Endothelial cell of umbilical vein (primary cell): ENCODE results near the gene PSKH1. TPM values are rescaled to one million over a fixed set of nuclear protein-coding genes. Genes with fewer than 3 reads are reported as not detected.

Source experiments
- BruUV-seq: library from RNA; stranded (reverse); fragments of 400-500 nt; replicated peaks from 2 replicates; lab custom pipeline; 2021; lab: Mats Ljungman, UMichigan
- CTCF ChIA-PET: fragments of 300-600, 350-600 bp; sonication (Branson Sonifier 250); formaldehyde crosslinking; loops from one replicate; lab custom pipeline; 2021; ENCODE audit warnings: antibody characterized with exemption, inconsistent platforms; lab: Charles Lee
- POLR2A ChIA-PET: fragments of 300-600, 350-600 bp; sonication (Branson Sonifier 250); formaldehyde crosslinking; loops from one replicate; lab custom pipeline; 2021; ENCODE audit warnings: antibody characterized with exemption, inconsistent platforms; lab: Charles Lee
- DNase-seq: peaks from one replicate; pipeline ENCODE4 v3.0.0-alpha.2; 2011; ENCODE audit warnings: low read depth, low spot score
- FAIRE-seq: peaks from 2 replicates; lab custom pipeline; 2011; peaks lifted over from hg19 to GRCh38; lab: Jason Lieb, UNC
- H2AFZ ChIP-seq: 2 replicates; pipeline ENCODE4 v1.6.0; 2012; ENCODE audit warnings: low read depth, low read length, control low read depth, inconsistent platforms
- H3K27ac ChIP-seq: 2 replicates; pipeline ENCODE4 v1.5.1; 2011; ENCODE audit warnings: low read depth, mild to moderate bottlenecking, control low read depth, low read length, moderate library complexity; ENCODE audit not compliant: insufficient read depth
- H3K27me3 ChIP-seq, 2 experiments: 2 replicates each; pipeline versions ENCODE4 v1.6.0 to v1.6.1; 2011; ENCODE audit warnings: low read length in 2 of 2, mixed read lengths in 1 of 2; ENCODE audit not compliant: control insufficient read depth in 2 of 2, insufficient read depth in 2 of 2
- H3K36me3 ChIP-seq, 2 experiments: 2 replicates in 1 of 2; 3 replicates in 1 of 2; pipeline ENCODE4 v1.5.1; 2011; ENCODE audit warnings: low read length in 2 of 2, mild to moderate bottlenecking in 1 of 2, moderate library complexity in 1 of 2; ENCODE audit not compliant: control insufficient read depth in 2 of 2, insufficient read depth in 2 of 2; ENCODE audit errors: extremely low read depth in 1 of 2
- H3K4me1 ChIP-seq: 3 replicates; pipeline ENCODE4 v1.5.1; 2011; ENCODE audit warnings: mild to moderate bottlenecking, low read length; ENCODE audit not compliant: control insufficient read depth, insufficient read depth; ENCODE audit errors: extremely low read depth
- H3K4me2 ChIP-seq: 2 replicates; pipeline ENCODE4 v1.6.1; 2011; ENCODE audit warnings: low read length, control low read depth, mixed read lengths; ENCODE audit not compliant: insufficient read depth
- H3K4me3 ChIP-seq, 3 experiments: fragments of 200-600 bp in 1 of 3; sonication (generic), shearing (Covaris generic) in 1 of 3; replicated peaks in 1 of 3; 2 replicates each; pipeline ENCODE4 v1.5.1; 2011 to 2016; ENCODE audit warnings: control low read depth in 3 of 3, low read length in 3 of 3, mild to moderate bottlenecking in 2 of 3, inconsistent platforms in 1 of 3, low read depth in 1 of 3, moderate library complexity in 1 of 3; ENCODE audit not compliant: insufficient read depth in 1 of 3
- H3K79me2 ChIP-seq: 2 replicates; pipeline ENCODE4 v1.6.0; 2012; ENCODE audit warnings: low read length, inconsistent platforms; ENCODE audit not compliant: control insufficient read depth, insufficient read depth
- H3K9ac ChIP-seq: replicated peaks from 2 replicates; pipeline ENCODE3; 2011; ENCODE audit warnings: low read length, control low read depth; ENCODE audit not compliant: insufficient read depth; ENCODE audit errors: extremely low read depth
- H3K9me1 ChIP-seq: replicated peaks from 3 replicates; pipeline ENCODE4 v1.6.0; 2011; ENCODE audit warnings: mild to moderate bottlenecking, low read length; ENCODE audit not compliant: control insufficient read depth, insufficient read depth; ENCODE audit errors: extremely low read depth
- H3K9me3 ChIP-seq: replicated peaks from 2 replicates; pipeline ENCODE4 v1.5.1; 2012; ENCODE audit warnings: low read length, inconsistent platforms; ENCODE audit not compliant: control insufficient read depth, insufficient read depth
- H4K20me1 ChIP-seq: replicated peaks from 2 replicates; pipeline ENCODE3; 2011; ENCODE audit warnings: mild to moderate bottlenecking, low read length; ENCODE audit not compliant: control insufficient read depth, insufficient read depth; ENCODE audit errors: extremely low read depth
- EZH2 ChIP-seq: IDR thresholded peaks from 2 replicates; pipeline ENCODE4 v1.6.1; 2012; ENCODE audit warnings: borderline replicate concordance, low read depth, mild to moderate bottlenecking, moderate library complexity, low read length, inconsistent platforms; ENCODE audit not compliant: severe bottlenecking
- FOS ChIP-seq: IDR thresholded peaks from 2 replicates; pipeline ENCODE4 v1.6.1; 2011; ENCODE audit warnings: mild to moderate bottlenecking, low read length, moderate library complexity, borderline replicate concordance; ENCODE audit not compliant: insufficient read depth
- GATA2 ChIP-seq: IDR thresholded peaks from 2 replicates; pipeline ENCODE4 v1.7.0; 2011; ENCODE audit warnings: low read depth, mild to moderate bottlenecking, moderate library complexity, mixed read lengths, low read length; ENCODE audit not compliant: insufficient read length, insufficient read depth
- JUN ChIP-seq: IDR thresholded peaks from 2 replicates; pipeline ENCODE4 v1.6.1; 2011; ENCODE audit warnings: borderline replicate concordance, low read depth; ENCODE audit not compliant: insufficient read length, insufficient read depth
- MYC ChIP-seq: IDR thresholded peaks from one replicate; pipeline ENCODE4 v1.6.1; 2011; ENCODE audit warnings: mild to moderate bottlenecking, low read depth, low read length
- POLR2A ChIP-seq: IDR thresholded peaks from 2 replicates; pipeline ENCODE4 v1.6.1; 2012; ENCODE audit warnings: low read depth, mild to moderate bottlenecking, control low read depth, low read length
- POLR2AphosphoS5 ChIP-seq: IDR thresholded peaks from 2 replicates; pipeline ENCODE4 v1.6.1; 2012; ENCODE audit warnings: low read depth, mild to moderate bottlenecking, control low read depth, low read length, moderate library complexity; ENCODE audit not compliant: insufficient read depth
- dilution Hi-C: fragments of 300-500 bp; cut with MboI; formaldehyde crosslinking; loops from one replicate; pipeline ENCODE4 v1.15.0; 2019; ENCODE audit warnings: low sequenced_read_pairs; ENCODE audit not compliant: extremely low pct_ligation_motif_present
- intact Hi-C: fragments of 100-400 bp; cut with micrococcal nuclease; formaldehyde crosslinking; loops from one replicate; pipeline ENCODE4 v1.10.0; 2022
- polyA plus RNA-seq, 4 experiments: library from polyadenylated mRNA; depleted of rRNA in 3 of 4; stranded (reverse) in 3 of 4; unstranded in 1 of 4; fragments of >200 nt; gene quantifications; 2 replicates each; pipeline versions ENCODE4 v1.2.1 to v1.2.3, GENCODE V29; 2011 to 2012; ENCODE audit warnings: missing spikeins in 1 of 4
- total RNA-seq: library from RNA; stranded (reverse); gene quantifications from 2 replicates; pipeline ENCODE4 v1.2.3, GENCODE V29; 2021
- TF ChIP-seq, protein P1 (sequence below), 2 donors: IDR thresholded peaks; 1 replicate in 1 of 2; 2 replicates in 1 of 2; pipeline ENCODE4 v1.5.1; 2011; ENCODE audit warnings: low read length in 2 of 2, mild to moderate bottlenecking in 2 of 2, moderate library complexity in 2 of 2, control low read depth in 1 of 2, inconsistent platforms in 1 of 2, low read depth in 1 of 2; ENCODE audit not compliant: insufficient read depth in 1 of 2; ENCODE audit errors: extremely low read depth in 1 of 2
- TF ChIP-seq, protein P2 (sequence below): IDR thresholded peaks from 2 replicates; pipeline ENCODE4 v1.6.1; 2011; ENCODE audit not compliant: insufficient read depth, insufficient read length

Gene PSKH1
- total and polyA plus RNA-seq, 2 donors (not counting 3 experiments of a cell fraction or from before 2014, with no cell fraction given): 25.9 to 42.6 TPM

DNA sequence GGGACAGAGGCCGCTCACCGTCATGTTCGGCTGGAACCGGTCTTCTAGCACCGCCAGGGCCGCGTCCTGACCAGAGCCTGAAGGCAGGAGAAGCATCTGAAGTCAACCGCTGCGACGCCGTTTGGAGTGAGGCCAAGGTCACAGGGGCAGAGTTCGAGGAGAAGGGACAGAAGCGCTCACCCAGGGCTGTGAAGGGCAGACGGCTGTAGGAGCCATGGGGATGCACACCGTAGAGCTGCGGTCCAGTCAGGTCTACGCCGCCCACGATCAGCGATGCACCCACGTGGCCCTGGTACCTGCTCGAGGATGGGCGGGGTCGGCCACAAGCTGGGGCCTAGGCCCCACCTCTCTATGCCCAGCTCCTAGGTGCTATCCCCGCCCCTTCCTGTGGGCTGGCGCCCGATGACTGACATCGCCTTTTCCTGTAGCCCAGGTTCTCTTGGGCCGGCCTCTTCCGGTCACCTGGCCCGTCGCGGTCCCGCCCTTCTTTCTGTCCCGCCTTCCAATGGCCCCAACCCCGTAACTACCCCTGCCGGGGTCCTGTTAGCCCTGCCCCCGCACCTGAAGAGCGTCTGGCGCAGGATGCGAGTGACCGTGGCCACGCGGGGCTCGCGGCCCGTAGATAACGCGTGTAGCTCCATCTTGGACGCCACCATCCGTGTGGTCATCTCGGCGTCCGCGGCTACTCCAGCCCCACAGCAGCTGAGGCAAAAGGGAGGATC, 42.5 kb downstream of the PSKH1 start:
- FAIRE-seq (peak; percentile 97), DNase-seq (peak; percentile 91)
- Histone ChIP-seq H4K20me1 (no peaks in the 10 kb centered on the region), H3K79me2 (no peaks in the 10 kb centered on the region), H3K9me1 (no peaks in the 10 kb centered on the region), H3K9ac (peak overlapping the region; percentile 77), H3K4me3 (peak overlapping the region; percentile 31 to 88 (median 58)), H3K4me1 (peaks cover 13% of the 10 kb centered on the region), H3K27me3 (no peaks in the 10 kb centered on the region), H2AFZ (peak overlapping the region; percentile 45), H3K9me3 (no peaks in the 10 kb centered on the region), H3K36me3 (peaks cover 4 to 15% of the 10 kb centered on the region in 2 experiments), H3K27ac (peak overlapping the region; percentile 36), H3K4me2 (peak overlapping the region; percentile 78)
- ChIA-PET POLR2A (interaction anchor here (0.8 to 1.1 kb wide), 3 partner anchors 11 to 31 kb away, joined by 3 to 5 read pairs (median 5); no protein-coding TSS in a partner anchor), CTCF (interaction anchor here (0.6 to 5.7 kb wide), 8 partner anchors 10 to 415 kb away, joined by 3 to 42 read pairs (median 4); partner anchors contain the start of gene NRN1L)
- TF ChIP-seq MYC (peak; percentile 30), EZH2 (no peak), JUN (no peak), POLR2A (peak; percentile 71), FOS (no peak), GATA2 (no peak), POLR2AphosphoS5 (peak; percentile 67)
- TF ChIP-seq, protein P1, sequence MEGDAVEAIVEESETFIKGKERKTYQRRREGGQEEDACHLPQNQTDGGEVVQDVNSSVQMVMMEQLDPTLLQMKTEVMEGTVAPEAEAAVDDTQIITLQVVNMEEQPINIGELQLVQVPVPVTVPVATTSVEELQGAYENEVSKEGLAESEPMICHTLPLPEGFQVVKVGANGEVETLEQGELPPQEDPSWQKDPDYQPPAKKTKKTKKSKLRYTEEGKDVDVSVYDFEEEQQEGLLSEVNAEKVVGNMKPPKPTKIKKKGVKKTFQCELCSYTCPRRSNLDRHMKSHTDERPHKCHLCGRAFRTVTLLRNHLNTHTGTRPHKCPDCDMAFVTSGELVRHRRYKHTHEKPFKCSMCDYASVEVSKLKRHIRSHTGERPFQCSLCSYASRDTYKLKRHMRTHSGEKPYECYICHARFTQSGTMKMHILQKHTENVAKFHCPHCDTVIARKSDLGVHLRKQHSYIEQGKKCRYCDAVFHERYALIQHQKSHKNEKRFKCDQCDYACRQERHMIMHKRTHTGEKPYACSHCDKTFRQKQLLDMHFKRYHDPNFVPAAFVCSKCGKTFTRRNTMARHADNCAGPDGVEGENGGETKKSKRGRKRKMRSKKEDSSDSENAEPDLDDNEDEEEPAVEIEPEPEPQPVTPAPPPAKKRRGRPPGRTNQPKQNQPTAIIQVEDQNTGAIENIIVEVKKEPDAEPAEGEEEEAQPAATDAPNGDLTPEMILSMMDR (IDR thresholded peaks at IDR 0.05; ENCODE audit: extremely low read depth in 1 of 2, insufficient read depth in 1 of 2, low read depth in 1 of 2, low read length in 2 of 2): no peak
- TF ChIP-seq, protein P2, sequence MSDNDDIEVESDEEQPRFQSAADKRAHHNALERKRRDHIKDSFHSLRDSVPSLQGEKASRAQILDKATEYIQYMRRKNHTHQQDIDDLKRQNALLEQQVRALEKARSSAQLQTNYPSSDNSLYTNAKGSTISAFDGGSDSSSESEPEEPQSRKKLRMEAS: no peak
- dilution Hi-C loops (no loop called here), intact Hi-C loops (loop anchor here (1.0 to 2.0 kb wide), 2 partner anchors 88 to 105 kb away; partner anchors contain the start of gene CENPT)
- no TSS peak for BruUV-seq
